ENCODE measurements around the gene RFX4. TPM values are rescaled to one million over a fixed set of nuclear protein-coding genes. Genes with fewer than 3 reads are reported as not detected.

RFX4 gene
- total RNA-seq, 1 donor from 2014 or later, result not detected

- Histone ChIP-seq H3K27me3 (ENCODE audit: control insufficient read depth, insufficient read depth, low read length) (no peaks in the 10 kb centered on the region), H3K36me3 (ENCODE audit: control insufficient read depth, insufficient read depth, low read length) (no peaks in the 10 kb centered on the region), H3K4me3 (ENCODE audit: low read depth, low read length) (no peak overlapping the region)
- DNase-seq (ENCODE audit: low read depth), result no peak
- TF ChIP-seq CTCF (IDR thresholded peaks at IDR 0.05; ENCODE audit: insufficient read depth, low read length, poor library complexity, severe bottlenecking), result no peak
Observed at GRCh38 chr12:106776897-106777296, 194.1 kb downstream of the RFX4 start.

DNA sequence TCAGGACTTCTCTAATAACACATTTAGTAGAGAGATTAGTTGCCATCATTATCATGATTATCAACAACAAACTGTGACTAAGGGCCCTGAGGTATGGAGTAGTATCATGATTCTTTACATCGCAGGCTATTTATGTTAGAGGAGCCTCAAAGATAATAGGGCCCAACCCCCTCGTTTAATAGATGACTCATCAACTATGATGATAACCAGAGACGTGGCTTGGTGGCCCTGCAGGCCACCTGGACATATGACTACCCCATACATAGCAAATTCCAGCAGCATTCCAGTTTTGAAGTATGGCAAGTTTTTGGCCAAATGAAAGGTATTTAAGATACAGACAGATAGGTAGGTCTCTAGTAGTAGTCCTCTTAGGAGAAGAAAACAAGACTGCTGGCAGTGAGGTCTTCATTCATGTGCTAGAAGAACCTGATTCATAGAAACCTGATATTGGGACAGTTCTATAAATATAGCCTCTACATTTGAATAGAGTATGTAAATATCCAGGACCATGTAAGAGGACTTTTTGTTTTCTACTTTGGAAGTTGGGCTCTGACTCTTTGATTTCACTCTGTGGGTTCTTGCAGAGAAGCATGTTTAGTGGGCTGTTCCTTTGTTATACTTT is 197.3 kb downstream of the RFX4 start:
- Histone ChIP-seq H3K36me3 (ENCODE audit: control insufficient read depth, insufficient read depth, low read length) (no peaks in the 10 kb centered on the region), H3K27me3 (ENCODE audit: control insufficient read depth, insufficient read depth, low read length) (no peaks in the 10 kb centered on the region), H3K4me3 (ENCODE audit: low read depth, low read length) (no peak overlapping the region)
- TF ChIP-seq CTCF (IDR thresholded peaks at IDR 0.05; ENCODE audit: insufficient read depth, low read length, poor library complexity, severe bottlenecking), result no peak
- DNase-seq (ENCODE audit: low read depth), result no peak

DNA sequence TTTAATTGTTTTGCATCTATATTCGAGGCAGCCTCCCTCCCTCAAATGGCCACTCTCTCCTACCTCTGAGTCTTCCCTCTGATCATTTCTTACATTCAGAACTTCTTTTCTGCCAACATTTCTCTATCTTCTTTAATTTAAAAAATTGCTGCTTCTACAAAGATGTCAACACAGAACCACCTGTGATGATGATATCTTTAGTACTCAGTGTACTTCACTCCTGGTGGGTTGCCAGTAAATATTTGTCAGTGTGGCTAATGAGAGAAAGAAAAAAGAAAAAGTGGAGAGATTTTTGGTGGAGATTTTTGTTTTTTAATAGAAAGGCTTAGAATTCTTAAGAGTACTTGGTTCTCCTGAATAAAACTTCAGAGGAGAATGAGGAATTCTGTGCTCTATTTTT is 199.8 kb downstream of the RFX4 start:
- Histone ChIP-seq H3K27me3 (ENCODE audit: control insufficient read depth, insufficient read depth, low read length) (no peaks in the 10 kb centered on the region), H3K36me3 (ENCODE audit: control insufficient read depth, insufficient read depth, low read length) (no peaks in the 10 kb centered on the region), H3K4me3 (ENCODE audit: low read depth, low read length) (no peak overlapping the region)
- TF ChIP-seq CTCF (IDR thresholded peaks at IDR 0.05; ENCODE audit: insufficient read depth, low read length, poor library complexity, severe bottlenecking), result no peak
- DNase-seq (ENCODE audit: low read depth), result no peak

- Histone ChIP-seq H3K36me3 (ENCODE audit: control insufficient read depth, insufficient read depth, low read length) (no peaks in the 10 kb centered on the region), H3K4me3 (ENCODE audit: low read depth, low read length) (no peak overlapping the region), H3K27me3 (ENCODE audit: control insufficient read depth, insufficient read depth, low read length) (no peaks in the 10 kb centered on the region)
- no peak for TF ChIP-seq CTCF (IDR thresholded peaks at IDR 0.05; ENCODE audit: insufficient read depth, low read length, poor library complexity, severe bottlenecking)
- no peak for DNase-seq (ENCODE audit: low read depth)
Observed at GRCh38 chr12:106783515-106783914, 200.7 kb downstream of the RFX4 start.

DNA sequence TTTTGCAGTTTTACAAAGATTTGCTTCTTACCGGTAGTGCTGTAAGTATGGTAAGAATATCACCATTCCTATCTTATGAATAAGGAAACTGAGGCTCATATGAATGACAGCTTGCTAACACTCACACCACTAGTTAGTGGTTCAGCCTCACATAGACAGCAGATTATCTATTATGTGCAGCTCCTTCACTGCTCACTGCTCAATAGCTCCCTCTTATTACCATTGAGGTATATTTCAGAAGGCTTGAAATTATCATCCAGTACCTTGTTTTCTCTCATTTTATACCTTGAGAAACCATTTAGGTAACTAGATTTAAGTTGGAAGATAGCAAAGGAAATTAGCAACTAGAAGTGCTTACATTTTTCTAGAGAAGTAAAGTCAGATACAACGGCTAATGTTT is 207.2 kb downstream of the RFX4 start:
- Histone ChIP-seq H3K27me3 (ENCODE audit: control insufficient read depth, insufficient read depth, low read length) (no peaks in the 10 kb centered on the region), H3K36me3 (ENCODE audit: control insufficient read depth, insufficient read depth, low read length) (no peaks in the 10 kb centered on the region), H3K4me3 (ENCODE audit: low read depth, low read length) (no peak overlapping the region)
- no peak for TF ChIP-seq CTCF (IDR thresholded peaks at IDR 0.05; ENCODE audit: insufficient read depth, low read length, poor library complexity, severe bottlenecking)
- no peak for DNase-seq (ENCODE audit: low read depth)

- H3K4me3 ChIP-seq (ENCODE audit: low read depth, low read length), result no peak overlapping the region
- H3K27me3 ChIP-seq (ENCODE audit: control insufficient read depth, insufficient read depth, low read length), result no peaks in the 10 kb centered on the region
- DNase-seq (ENCODE audit: low read depth), result no peak
- H3K36me3 ChIP-seq (ENCODE audit: control insufficient read depth, insufficient read depth, low read length), result no peaks in the 10 kb centered on the region
- no peak for TF ChIP-seq CTCF (IDR thresholded peaks at IDR 0.05; ENCODE audit: insufficient read depth, low read length, poor library complexity, severe bottlenecking)
Observed at GRCh38 chr12:106791531-106791930, 208.7 kb downstream of the RFX4 start.

Measured in kidney epithelial cell (primary cell).